GM12878 (cell line): ENCODE results near the gene SLC34A3. TPM values are rescaled to one million over a fixed set of nuclear protein-coding genes. Genes with fewer than 3 reads are reported as not detected.

Source experiments
- CHD4 ChIP-seq: fragments of 200-600 bp; sonication (generic); IDR thresholded peaks from 2 replicates; pipeline ENCODE4 v1.6.1; 2016; ENCODE audit warnings: mild to moderate bottlenecking
- GABPA ChIP-seq: IDR thresholded peaks from 2 replicates; pipeline ENCODE4 v1.6.1; 2014; ENCODE audit warnings: antibody characterized with exemption, low read depth, mild to moderate bottlenecking, inconsistent platforms
- HDAC2 ChIP-seq: fragments of 200-600 bp; sonication (generic); IDR thresholded peaks from 2 replicates; pipeline ENCODE4 v1.6.1; 2017
- IKZF1 ChIP-seq: fragments of 450-650 bp; conservative IDR thresholded peaks from 2 replicates; pipeline ENCODE4 v1.6.1; 2017; ENCODE audit warnings: antibody characterized with exemption, mild to moderate bottlenecking
- IKZF2 ChIP-seq, 2 experiments: fragments of 450-650 bp; IDR thresholded peaks; 2 replicates each; pipeline ENCODE4 v1.6.1; 2017; ENCODE audit warnings: mild to moderate bottlenecking in 2 of 2, moderate library complexity in 2 of 2
- POU2F2 ChIP-seq: IDR thresholded peaks from 3 replicates; pipeline ENCODE4 v1.6.1; 2011; ENCODE audit warnings: low read depth, mild to moderate bottlenecking, low read length, borderline replicate concordance
- ZNF274 ChIP-seq: IDR thresholded peaks from one replicate; pipeline ENCODE4 v1.8.0; 2011; ENCODE audit not compliant: insufficient read length, insufficient read depth
- polyA plus RNA-seq, 11 experiments: library from polyadenylated mRNA; depleted of rRNA in 4 of 11; unstranded in 6 of 11; stranded (reverse) in 5 of 11; fragments of >200 nt; fragmentation: Nextera tagmentation in 4 of 11; fragmentation: Illumina TruSeq in 1 of 11; extraction: Ambion mirVana in 4 of 11; extraction: Trizol in 1 of 11; gene quantifications; 1 replicate in 1 of 11; 2 replicates in 10 of 11; pipeline versions ENCODE4 v1.2.1 to v1.2.3, GENCODE V29; 2011 to 2016; ENCODE audit warnings: inconsistent platforms in 2 of 11, missing spikeins in 2 of 11, low read depth in 1 of 11
- total RNA-seq, 4 experiments: library from RNA; depleted of rRNA in 3 of 4; stranded (reverse); fragments of >200 nt in 3 of 4; fragmentation: Illumina TruSeq in 1 of 4; extraction: Trizol in 1 of 4; gene quantifications; 2 replicates each; pipeline versions ENCODE4 v1.2.1 to v1.2.3, GENCODE V29; 2013 to 2021
- TF ChIP-seq, protein P1 (sequence below): fragments of 450-650 bp; IDR thresholded peaks from 2 replicates; pipeline ENCODE4 v1.6.1; 2017; ENCODE audit warnings: mild to moderate bottlenecking, moderate library complexity
- TF ChIP-seq, protein P2 (sequence below): fragments of 450-650 bp; IDR thresholded peaks from 2 replicates; pipeline ENCODE4 v1.6.1; 2016; ENCODE audit warnings: mild to moderate bottlenecking
- TF ChIP-seq, protein P3 (sequence below): fragments of 450-650 bp; IDR thresholded peaks from 2 replicates; pipeline ENCODE4 v1.6.1; 2017; ENCODE audit warnings: low read depth, mild to moderate bottlenecking, moderate library complexity
- TF ChIP-seq, protein P4 (sequence below): fragments of 450-650 bp; IDR thresholded peaks from 2 replicates; pipeline ENCODE4 v1.6.1; 2018; ENCODE audit warnings: borderline replicate concordance, mild to moderate bottlenecking; ENCODE audit not compliant: partially characterized antibody

The SLC34A3 gene
- total and polyA plus RNA-seq, 10 of the 15 experiments (the other 5 are each of a cell fraction or from before 2014, with no cell fraction given), result not detected

DNA sequence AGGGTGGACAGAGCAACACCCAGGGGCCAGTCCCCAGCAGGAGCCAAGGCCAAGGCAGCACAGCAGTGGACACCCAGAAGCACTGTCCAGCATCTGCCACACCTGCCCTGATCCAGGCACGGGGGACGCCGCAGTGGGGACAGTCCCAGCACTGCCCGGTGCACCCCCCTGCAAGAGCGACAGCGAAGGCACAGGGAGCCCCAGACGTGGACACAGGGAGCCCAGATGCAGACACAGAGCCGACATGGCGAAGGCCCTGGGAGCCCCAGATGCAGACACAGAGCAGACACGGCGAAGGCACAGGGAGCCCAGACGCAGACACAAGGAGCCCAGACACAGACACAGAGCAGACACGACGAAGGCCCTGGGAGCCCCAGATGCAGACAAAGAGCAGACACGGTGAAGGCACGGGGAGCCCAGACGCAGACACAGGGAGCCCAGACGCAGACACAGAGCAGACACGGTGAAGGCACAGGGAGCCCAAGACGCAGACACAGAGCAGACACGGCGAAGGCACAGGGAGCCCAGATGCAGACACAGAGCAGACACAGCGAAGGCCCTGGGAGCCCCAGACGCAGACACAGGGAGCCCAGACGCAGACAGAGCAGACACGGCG lies 46.6 kb upstream of the SLC34A3 start (continued):
- TF ChIP-seq IKZF1 (no peak), ZNF274 (no peak), CHD4 (no peak), GABPA (no peak), HDAC2 (no peak), IKZF2 (IDR thresholded peaks at IDR 0.05) (no peak), POU2F2 (no peak)
- TF ChIP-seq, protein P1, sequence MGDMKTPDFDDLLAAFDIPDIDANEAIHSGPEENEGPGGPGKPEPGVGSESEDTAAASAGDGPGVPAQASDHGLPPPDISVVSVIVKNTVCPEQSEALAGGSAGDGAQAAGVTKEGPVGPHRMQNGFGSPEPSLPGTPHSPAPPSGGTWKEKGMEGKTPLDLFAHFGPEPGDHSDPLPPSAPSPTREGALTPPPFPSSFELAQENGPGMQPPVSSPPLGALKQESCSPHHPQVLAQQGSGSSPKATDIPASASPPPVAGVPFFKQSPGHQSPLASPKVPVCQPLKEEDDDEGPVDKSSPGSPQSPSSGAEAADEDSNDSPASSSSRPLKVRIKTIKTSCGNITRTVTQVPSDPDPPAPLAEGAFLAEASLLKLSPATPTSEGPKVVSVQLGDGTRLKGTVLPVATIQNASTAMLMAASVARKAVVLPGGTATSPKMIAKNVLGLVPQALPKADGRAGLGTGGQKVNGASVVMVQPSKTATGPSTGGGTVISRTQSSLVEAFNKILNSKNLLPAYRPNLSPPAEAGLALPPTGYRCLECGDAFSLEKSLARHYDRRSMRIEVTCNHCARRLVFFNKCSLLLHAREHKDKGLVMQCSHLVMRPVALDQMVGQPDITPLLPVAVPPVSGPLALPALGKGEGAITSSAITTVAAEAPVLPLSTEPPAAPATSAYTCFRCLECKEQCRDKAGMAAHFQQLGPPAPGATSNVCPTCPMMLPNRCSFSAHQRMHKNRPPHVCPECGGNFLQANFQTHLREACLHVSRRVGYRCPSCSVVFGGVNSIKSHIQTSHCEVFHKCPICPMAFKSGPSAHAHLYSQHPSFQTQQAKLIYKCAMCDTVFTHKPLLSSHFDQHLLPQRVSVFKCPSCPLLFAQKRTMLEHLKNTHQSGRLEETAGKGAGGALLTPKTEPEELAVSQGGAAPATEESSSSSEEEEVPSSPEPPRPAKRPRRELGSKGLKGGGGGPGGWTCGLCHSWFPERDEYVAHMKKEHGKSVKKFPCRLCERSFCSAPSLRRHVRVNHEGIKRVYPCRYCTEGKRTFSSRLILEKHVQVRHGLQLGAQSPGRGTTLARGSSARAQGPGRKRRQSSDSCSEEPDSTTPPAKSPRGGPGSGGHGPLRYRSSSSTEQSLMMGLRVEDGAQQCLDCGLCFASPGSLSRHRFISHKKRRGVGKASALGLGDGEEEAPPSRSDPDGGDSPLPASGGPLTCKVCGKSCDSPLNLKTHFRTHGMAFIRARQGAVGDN, result no peak
- TF ChIP-seq, protein P2, sequence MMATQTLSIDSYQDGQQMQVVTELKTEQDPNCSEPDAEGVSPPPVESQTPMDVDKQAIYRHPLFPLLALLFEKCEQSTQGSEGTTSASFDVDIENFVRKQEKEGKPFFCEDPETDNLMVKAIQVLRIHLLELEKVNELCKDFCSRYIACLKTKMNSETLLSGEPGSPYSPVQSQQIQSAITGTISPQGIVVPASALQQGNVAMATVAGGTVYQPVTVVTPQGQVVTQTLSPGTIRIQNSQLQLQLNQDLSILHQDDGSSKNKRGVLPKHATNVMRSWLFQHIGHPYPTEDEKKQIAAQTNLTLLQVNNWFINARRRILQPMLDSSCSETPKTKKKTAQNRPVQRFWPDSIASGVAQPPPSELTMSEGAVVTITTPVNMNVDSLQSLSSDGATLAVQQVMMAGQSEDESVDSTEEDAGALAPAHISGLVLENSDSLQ, result no peak
- TF ChIP-seq, protein P3, sequence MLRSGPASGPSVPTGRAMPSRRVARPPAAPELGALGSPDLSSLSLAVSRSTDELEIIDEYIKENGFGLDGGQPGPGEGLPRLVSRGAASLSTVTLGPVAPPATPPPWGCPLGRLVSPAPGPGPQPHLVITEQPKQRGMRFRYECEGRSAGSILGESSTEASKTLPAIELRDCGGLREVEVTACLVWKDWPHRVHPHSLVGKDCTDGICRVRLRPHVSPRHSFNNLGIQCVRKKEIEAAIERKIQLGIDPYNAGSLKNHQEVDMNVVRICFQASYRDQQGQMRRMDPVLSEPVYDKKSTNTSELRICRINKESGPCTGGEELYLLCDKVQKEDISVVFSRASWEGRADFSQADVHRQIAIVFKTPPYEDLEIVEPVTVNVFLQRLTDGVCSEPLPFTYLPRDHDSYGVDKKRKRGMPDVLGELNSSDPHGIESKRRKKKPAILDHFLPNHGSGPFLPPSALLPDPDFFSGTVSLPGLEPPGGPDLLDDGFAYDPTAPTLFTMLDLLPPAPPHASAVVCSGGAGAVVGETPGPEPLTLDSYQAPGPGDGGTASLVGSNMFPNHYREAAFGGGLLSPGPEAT, result no peak
- TF ChIP-seq, protein P4, sequence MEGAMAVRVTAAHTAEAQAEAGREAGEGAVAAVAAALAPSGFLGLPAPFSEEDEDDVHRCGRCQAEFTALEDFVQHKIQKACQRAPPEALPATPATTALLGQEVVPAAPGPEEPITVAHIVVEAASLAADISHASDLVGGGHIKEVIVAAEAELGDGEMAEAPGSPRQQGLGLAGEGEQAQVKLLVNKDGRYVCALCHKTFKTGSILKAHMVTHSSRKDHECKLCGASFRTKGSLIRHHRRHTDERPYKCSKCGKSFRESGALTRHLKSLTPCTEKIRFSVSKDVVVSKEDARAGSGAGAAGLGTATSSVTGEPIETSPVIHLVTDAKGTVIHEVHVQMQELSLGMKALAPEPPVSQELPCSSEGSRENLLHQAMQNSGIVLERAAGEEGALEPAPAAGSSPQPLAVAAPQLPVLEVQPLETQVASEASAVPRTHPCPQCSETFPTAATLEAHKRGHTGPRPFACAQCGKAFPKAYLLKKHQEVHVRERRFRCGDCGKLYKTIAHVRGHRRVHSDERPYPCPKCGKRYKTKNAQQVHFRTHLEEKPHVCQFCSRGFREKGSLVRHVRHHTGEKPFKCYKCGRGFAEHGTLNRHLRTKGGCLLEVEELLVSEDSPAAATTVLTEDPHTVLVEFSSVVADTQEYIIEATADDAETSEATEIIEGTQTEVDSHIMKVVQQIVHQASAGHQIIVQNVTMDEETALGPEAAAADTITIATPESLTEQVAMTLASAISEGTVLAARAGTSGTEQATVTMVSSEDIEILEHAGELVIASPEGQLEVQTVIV, result no peak
